ENCODE measurements around the gene TNFRSF13B. TPM values are rescaled to one million over a fixed set of nuclear protein-coding genes. Genes with fewer than 3 reads are reported as not detected.
"Not testable (repeated sequence)": the region's sequence is repeated elsewhere in the genome, so short reads cannot be mapped to it uniquely, and the experiment has no call there.

Gene TNFRSF13B
- total and polyA plus RNA-seq, 2 experiments from 2014 or later = 0.24 TPM; not detected in 1

- no peak for TF ChIP-seq ETS1 (IDR thresholded peaks at IDR 0.05)
- TF ChIP-seq EZH2 (IDR thresholded peaks at IDR 0.05; ENCODE audit: low read depth, unreplicated experiment) = no peak
- TF ChIP-seq ZNF114 (CRISPR knock-in tag; IDR thresholded peaks at IDR 0.05) = no peak
- no peak for TF ChIP-seq CREB1 (CRISPR knock-in tag; IDR thresholded peaks at IDR 0.05; ENCODE audit: low read depth)
- no peak for TF ChIP-seq JUNB (IDR thresholded peaks at IDR 0.05; ENCODE audit: unreplicated experiment)
Measured at GRCh38 chr17:16962804-16963203, 9.1 kb downstream of the TNFRSF13B start (continued).

GRCh38 chr17:16961792-16962191 lies 10.1 kb downstream of the TNFRSF13B start:
- H3K4me3 Mint-ChIP-seq = no peak overlapping the region
- Histone ChIP-seq H3K36me3 (ENCODE audit: insufficient read depth) (no peaks in the 10 kb centered on the region), H3K27ac (ENCODE audit: low read depth) (no peak overlapping the region), H2AFZ (no peak overlapping the region), H3F3A (replicated peaks; ENCODE audit: low read depth) (no peaks in the 10 kb centered on the region), H3K27me3 (ENCODE audit: insufficient read depth) (no peaks in the 10 kb centered on the region), H3K4me1 (ENCODE audit: insufficient read depth) (no peaks in the 10 kb centered on the region), H3K9me2 (ENCODE audit: insufficient read depth) (no peaks in the 10 kb centered on the region), H3K79me2 (replicated peaks; ENCODE audit: insufficient read depth) (no peaks in the 10 kb centered on the region), H4K20me1 (replicated peaks; ENCODE audit: insufficient read depth) (no peaks in the 10 kb centered on the region), H3K4me3 (no peak overlapping the region), H3K4me2 (no peak overlapping the region)
- no peak for TF ChIP-seq EZH2 (IDR thresholded peaks at IDR 0.05; ENCODE audit: low read depth, unreplicated experiment)
- TF ChIP-seq REST (IDR thresholded peaks at IDR 0.05; ENCODE audit: unreplicated experiment) = no peak
- TF ChIP-seq ZNF462 (CRISPR knock-in tag; IDR thresholded peaks at IDR 0.05) = no peak
- TF ChIP-seq ZNF114 (CRISPR knock-in tag; IDR thresholded peaks at IDR 0.05) = no peak
- no peak for TF ChIP-seq JUNB (IDR thresholded peaks at IDR 0.05; ENCODE audit: unreplicated experiment)
- no peak for TF ChIP-seq POLR2AphosphoS5 (IDR thresholded peaks at IDR 0.05; ENCODE audit: low read depth)
- H3K27me3 Mint-ChIP-seq (ENCODE audit: insufficient read depth, low read depth, poor library complexity) = peaks cover 3% of the 10 kb centered on the region
- peaks cover 2% of the 10 kb centered on the region; the same call in 1 of the 3 replicates for H3K4me1 Mint-ChIP-seq
- ATAC-seq = no peak
- peaks cover 30% of the 10 kb centered on the region for H3K9me3 Mint-ChIP-seq
- H3K36me3 Mint-ChIP-seq (ENCODE audit: low read depth) = peaks cover 11% of the 10 kb centered on the region; the same call in 2 of the 3 replicates
- no peak for DNase-seq (ENCODE audit: low spot score)
- H3K27ac Mint-ChIP-seq = no peak overlapping the region

- H2AFZ ChIP-seq; H3K27ac Mint-ChIP-seq; H3K4me3 Mint-ChIP-seq; H3K4me2 ChIP-seq; H3K27me3 Mint-ChIP-seq (ENCODE audit: insufficient read depth, low read depth, poor library complexity); H3F3A ChIP-seq (replicated peaks; ENCODE audit: low read depth); H4K20me1 ChIP-seq (replicated peaks; ENCODE audit: insufficient read depth); H3K79me2 ChIP-seq (replicated peaks; ENCODE audit: insufficient read depth); ATAC-seq; DNase-seq (ENCODE audit: low spot score); H3K9me2 ChIP-seq (ENCODE audit: insufficient read depth); H3K27me3 ChIP-seq (ENCODE audit: insufficient read depth); H3K27ac ChIP-seq (ENCODE audit: low read depth); H3K4me1 ChIP-seq (ENCODE audit: insufficient read depth); H3K36me3 ChIP-seq (ENCODE audit: insufficient read depth); H3K4me3 ChIP-seq; H3K4me1 Mint-ChIP-seq: not testable (repeated sequence)
- H3K9me3 Mint-ChIP-seq = peaks cover 30% of the 10 kb centered on the region
- H3K36me3 Mint-ChIP-seq (ENCODE audit: low read depth) = peaks cover 11% of the 10 kb centered on the region; the same call in 2 of the 3 replicates
Measured at GRCh38 chr17:16961022-16961421, 10.9 kb downstream of the TNFRSF13B start.
